Activated T-helper 2 cell treated with anti-CD3 and anti-CD28 coated beads, Interferon-gamma antibody, Interleukin-2, Interleukin-4, amounts not matched to agents 10 μg/mL and 5 μg/mL and 100 μg/mL, durations not matched to agents 14 hours and 24 hours and 36 hours (primary cell): ENCODE data around the gene ARID1A. TPM values are rescaled to one million over a fixed set of nuclear protein-coding genes. Genes with fewer than 3 reads are reported as not detected.

ENCODE experiments used
- DNase-seq: peaks from one replicate; pipeline ENCODE4 v3.0.0; 2021; ENCODE audit warnings: low spot score
- H3K27ac Mint-ChIP-seq: one replicate; pipeline ENCODE4 v1.8.0; 2021; ENCODE audit warnings: mixed read lengths
- H3K27me3 Mint-ChIP-seq: one replicate; pipeline ENCODE4 v1.8.0; 2021; ENCODE audit warnings: low read depth, mixed read lengths
- H3K36me3 Mint-ChIP-seq: one replicate; pipeline ENCODE4 v1.8.0; 2021; ENCODE audit warnings: low read depth, mixed read lengths
- H3K4me1 Mint-ChIP-seq: one replicate; pipeline ENCODE4 v1.8.0; 2021; ENCODE audit warnings: low read depth, mixed read lengths
- H3K4me3 Mint-ChIP-seq: one replicate; pipeline ENCODE4 v1.8.0; 2021; ENCODE audit warnings: low read depth, mild to moderate bottlenecking, moderate library complexity, mixed read lengths
- H3K9me3 Mint-ChIP-seq: one replicate; pipeline ENCODE4 v1.8.0; 2021; ENCODE audit warnings: mixed read lengths
- intact Hi-C: fragments of 100-400 bp; cut with micrococcal nuclease; formaldehyde crosslinking; loops from one replicate; pipeline ENCODE4 v1.15.1; 2023
- total RNA-seq: library from RNA; stranded (reverse); gene quantifications from 2 replicates; pipeline ENCODE4 v1.2.3, GENCODE V29; 2022

Gene ARID1A
- total RNA-seq, 1 donor from 2014 or later = 109 TPM

GRCh38 chr1:26782521-26783212, 86.9 kb downstream of the ARID1A start:
- H3K36me3 Mint-ChIP-seq = peaks cover 49% of the 10 kb centered on the region
- H3K4me3 Mint-ChIP-seq = no peak overlapping the region
- peaks cover 48% of the 10 kb centered on the region for H3K4me1 Mint-ChIP-seq
- peak overlapping the region; percentile 26 for H3K27ac Mint-ChIP-seq
- intact Hi-C loops = no loop called here
- H3K9me3 Mint-ChIP-seq = no peaks in the 10 kb centered on the region
- no peaks in the 10 kb centered on the region for H3K27me3 Mint-ChIP-seq
- DNase-seq = no peak

- Mint-ChIP-seq H3K27ac (no peak overlapping the region), H3K27me3 (no peaks in the 10 kb centered on the region), H3K9me3 (no peaks in the 10 kb centered on the region), H3K4me1 (peaks cover 45% of the 10 kb centered on the region), H3K36me3 (peaks cover 41% of the 10 kb centered on the region), H3K4me3 (no peak overlapping the region)
- no peak for DNase-seq
- intact Hi-C loops = no loop called here
These were observed 87.8 kb downstream of the ARID1A start for GRCh38 chr1:26783646-26784022.

DNA sequence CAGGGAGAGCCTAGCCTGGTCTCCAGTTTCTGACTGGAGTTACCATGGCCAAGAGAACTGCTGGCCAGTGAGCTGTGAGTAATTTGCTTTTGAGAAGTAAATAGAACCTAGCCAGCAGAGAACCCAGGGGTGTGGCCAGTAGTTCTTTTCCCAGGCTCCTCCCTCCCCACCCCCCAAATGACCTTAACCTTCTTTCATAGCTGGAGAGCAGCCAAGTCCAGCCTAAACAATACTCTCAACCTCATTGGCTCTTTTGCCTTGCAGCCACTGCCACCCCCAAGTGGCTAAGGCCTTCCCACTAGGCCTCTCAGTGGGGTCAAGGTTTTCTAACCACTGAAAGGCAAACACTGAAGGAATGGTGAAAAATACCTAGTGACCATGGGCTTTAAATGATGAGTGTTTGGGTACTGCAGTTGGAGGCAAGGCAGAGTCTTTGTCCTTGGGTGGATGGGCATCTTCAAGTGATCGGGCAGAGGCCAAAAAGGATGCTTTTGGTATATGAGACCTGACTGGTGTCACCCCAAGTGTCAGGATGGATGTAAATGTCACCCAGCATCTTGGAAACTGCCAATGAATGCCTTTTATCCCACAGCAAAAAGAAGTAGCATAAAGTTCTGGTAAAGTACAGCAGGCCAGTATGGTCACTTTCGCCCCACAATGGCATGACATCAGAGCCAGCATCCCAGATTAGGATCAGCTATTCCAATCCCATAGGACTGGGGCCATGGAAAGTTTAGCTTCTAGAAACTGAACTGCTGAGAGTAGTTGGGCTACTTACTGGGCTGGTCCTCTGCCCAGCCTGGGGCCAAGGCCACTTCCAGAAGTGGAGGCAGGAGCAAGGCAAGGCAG, 88.4 kb downstream of the ARID1A start:
- Mint-ChIP-seq H3K27me3 (no peaks in the 10 kb centered on the region), H3K4me3 (no peak overlapping the region), H3K36me3 (peaks cover 35% of the 10 kb centered on the region), H3K27ac (peak overlapping the region; percentile 29), H3K9me3 (no peaks in the 10 kb centered on the region), H3K4me1 (peaks cover 43% of the 10 kb centered on the region)
- DNase-seq = no peak
- intact Hi-C loops = no loop called here

GRCh38 chr1:26784886-26785285, 89.1 kb downstream of the ARID1A start:
- Mint-ChIP-seq H3K9me3 (no peaks in the 10 kb centered on the region), H3K27me3 (no peaks in the 10 kb centered on the region), H3K27ac (peak overlapping the region; percentile 65), H3K36me3 (peaks cover 28% of the 10 kb centered on the region), H3K4me1 (peaks cover 49% of the 10 kb centered on the region), H3K4me3 (no peak overlapping the region)
- intact Hi-C loops = no loop called here
- DNase-seq = no peak

GRCh38 chr1:26785611-26786436, 90.0 kb downstream of the ARID1A start:
- Mint-ChIP-seq H3K27me3 (no peaks in the 10 kb centered on the region), H3K4me3 (peak overlapping the region; percentile 98)
- DNase-seq = no peak

GRCh38 chr1:26786437-26787380, 90.9 kb downstream of the ARID1A start:
- Mint-ChIP-seq H3K27ac (peak overlapping the region; percentile 100), H3K27me3 (no peaks in the 10 kb centered on the region), H3K9me3 (no peaks in the 10 kb centered on the region), H3K4me1 (peaks cover 62% of the 10 kb centered on the region), H3K4me3 (peak overlapping the region; percentile 98), H3K36me3 (peaks cover 29% of the 10 kb centered on the region)
- intact Hi-C loops = loop anchor here (1.0 to 2.0 kb wide), 3 partner anchors 16 to 241 kb away; no protein-coding TSS in a partner anchor
- DNase-seq = no peak

More at GRCh38 chr1:26785611-26786436, 90.0 kb downstream of the ARID1A start:
- Mint-ChIP-seq H3K36me3 (peaks cover 27% of the 10 kb centered on the region), H3K4me1 (peaks cover 56% of the 10 kb centered on the region), H3K9me3 (no peaks in the 10 kb centered on the region), H3K27ac (peak overlapping the region; percentile 100)
- intact Hi-C loops = loop anchor here (2.0 kb wide), 1 partner anchor 15 kb away; no protein-coding TSS in a partner anchor

DNA sequence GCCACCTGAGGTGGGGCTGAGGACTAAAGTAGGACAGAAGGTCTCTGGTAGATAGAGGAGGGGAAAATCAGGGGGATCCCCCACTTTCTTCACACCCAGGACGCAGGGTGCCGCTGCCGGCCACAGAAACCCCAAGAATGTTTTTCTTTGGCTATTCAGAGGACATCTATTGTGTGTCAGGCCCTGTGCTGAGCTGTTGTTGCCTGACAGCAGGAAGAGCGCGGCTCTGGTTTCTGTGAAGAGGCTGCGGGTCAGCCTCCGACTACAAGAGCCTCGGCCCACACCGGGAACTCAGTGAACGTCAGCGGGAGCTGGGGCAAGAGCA, 91.5 kb downstream of the ARID1A start:
- intact Hi-C loops = loop anchor here (1.0 to 2.0 kb wide), 3 partner anchors 17 to 242 kb away; no protein-coding TSS in a partner anchor
- Mint-ChIP-seq H3K27ac (peak overlapping the region; percentile 100), H3K27me3 (no peaks in the 10 kb centered on the region), H3K4me1 (peaks cover 62% of the 10 kb centered on the region), H3K4me3 (peak overlapping the region; percentile 98), H3K36me3 (peaks cover 24% of the 10 kb centered on the region), H3K9me3 (no peaks in the 10 kb centered on the region)
- peak; percentile 64 for DNase-seq

GRCh38 chr1:26787706-26788514, 92.1 kb downstream of the ARID1A start, which contains the start of gene PIGV:
Gene PIGV, plus strand, starts transcription at chr1:26787950. Its CDS starts 2,866 bp downstream, at chr1:26790816.
- DNase-seq = peak; percentile 86
- Mint-ChIP-seq H3K36me3 (peaks cover 24% of the 10 kb centered on the region), H3K4me1 (peaks cover 61% of the 10 kb centered on the region), H3K9me3 (no peaks in the 10 kb centered on the region), H3K27ac (peak within 1 kb of the TSS; percentile 100), H3K27me3 (no peaks in the 10 kb centered on the region), H3K4me3 (peak within 1 kb of the TSS; percentile 98)
- intact Hi-C loops = loop anchor here (1.0 to 2.0 kb wide), 5 partner anchors 17 to 287 kb away; no protein-coding TSS in a partner anchor

DNA sequence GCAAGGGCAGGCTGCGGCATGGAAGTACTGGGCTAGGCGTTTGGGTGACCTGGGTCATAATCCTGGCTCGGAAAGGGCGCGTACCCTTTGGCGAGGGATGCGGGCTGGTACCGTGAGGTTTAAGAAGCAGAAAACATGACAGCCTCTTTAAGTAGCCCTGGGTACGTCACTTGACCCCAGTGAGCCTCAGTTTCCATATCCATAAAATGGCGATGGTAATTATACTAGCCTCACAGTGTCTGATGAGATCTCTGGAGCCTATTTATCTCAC, 92.6 kb downstream of the ARID1A start:
- intact Hi-C loops = loop anchor here (2.0 kb wide), 2 partner anchors 44 to 288 kb away; no protein-coding TSS in a partner anchor
- DNase-seq = no peak
- H3K9me3 Mint-ChIP-seq = no peaks in the 10 kb centered on the region
- H3K27me3 Mint-ChIP-seq = no peaks in the 10 kb centered on the region
- H3K4me3 Mint-ChIP-seq = peak overlapping the region; percentile 98
- peaks cover 24% of the 10 kb centered on the region for H3K36me3 Mint-ChIP-seq
- peak overlapping the region; percentile 96 for H3K27ac Mint-ChIP-seq
- H3K4me1 Mint-ChIP-seq = peaks cover 66% of the 10 kb centered on the region

GRCh38 chr1:26788836-26789611, 93.2 kb downstream of the ARID1A start:
- peak overlapping the region; percentile 96 for H3K27ac Mint-ChIP-seq
- H3K27me3 Mint-ChIP-seq = no peaks in the 10 kb centered on the region
- DNase-seq = peak; percentile 80
- peak overlapping the region; percentile 98 for H3K4me3 Mint-ChIP-seq
- peaks cover 64% of the 10 kb centered on the region for H3K4me1 Mint-ChIP-seq
- peaks cover 28% of the 10 kb centered on the region for H3K36me3 Mint-ChIP-seq
- intact Hi-C loops = loop anchor here (1.0 to 2.0 kb wide), 3 partner anchors 44 to 288 kb away; no protein-coding TSS in a partner anchor
- H3K9me3 Mint-ChIP-seq = no peaks in the 10 kb centered on the region

GRCh38 chr1:26789612-26789865, 93.7 kb downstream of the ARID1A start:
- no peaks in the 10 kb centered on the region for H3K27me3 Mint-ChIP-seq
- no peak for DNase-seq
- no peaks in the 10 kb centered on the region for H3K9me3 Mint-ChIP-seq
- H3K4me1 Mint-ChIP-seq = peaks cover 61% of the 10 kb centered on the region
- intact Hi-C loops = loop anchor here (1.0 to 2.0 kb wide), 3 partner anchors 43 to 289 kb away; no protein-coding TSS in a partner anchor
- peak overlapping the region; percentile 98 for H3K4me3 Mint-ChIP-seq
- peaks cover 33% of the 10 kb centered on the region for H3K36me3 Mint-ChIP-seq
- peak overlapping the region; percentile 96 for H3K27ac Mint-ChIP-seq
